K562 (cell line): ENCODE data around the gene ARL10. TPM values are rescaled to one million over a fixed set of nuclear protein-coding genes. Genes with fewer than 3 reads are reported as not detected.

Experiments
- ATAC-seq: fragments of 200-7000 bp; cut with Tn5 transposase; 3 replicates; pipeline ENCODE4 v1.9.1; 2020; ENCODE audit warnings: moderate library complexity
- BruUV-seq: library from RNA; stranded (reverse); fragments of 400-500 nt; replicated peaks from 2 replicates; lab custom pipeline; 2021; lab: Mats Ljungman, UMichigan
- CTCF ChIA-PET: fragments of 300-600 bp; formaldehyde crosslinking; extraction: SDS; loops from one replicate; lab custom pipeline; 2021; ENCODE audit warnings: low intra/inter-chr PET ratio; lab: Yijun Ruan, JAX
- POLR2A ChIA-PET: fragments of 300-600, 350-650 bp; sonication (Branson Sonifier 250); formaldehyde crosslinking; extraction: SDS; loops from one replicate; lab custom pipeline; 2021; ENCODE audit warnings: antibody characterized with exemption, inconsistent platforms; lab: Yijun Ruan, JAX
- DNase-seq, 4 experiments: peaks; one replicate each; pipeline versions ENCODE4 v3.0.0 to v3.0.0-alpha.2; 2011 to 2018; ENCODE audit warnings: low spot score in 3 of 4, mixed read lengths in 3 of 4; ENCODE audit errors: extremely low read depth in 1 of 4
- FAIRE-seq: peaks from 2 replicates; lab custom pipeline; 2011; peaks lifted over from hg19 to GRCh38; lab: Jason Lieb, UNC
- H2AFZ ChIP-seq: 2 replicates; pipeline ENCODE4 v1.6.0; 2011; ENCODE audit warnings: low read depth, low read length, control low read depth, inconsistent platforms
- H3K27ac ChIP-seq: fragments of 200-600 bp; 3 replicates; pipeline ENCODE4 v1.8.0; 2011; ENCODE audit warnings: low read depth, mild to moderate bottlenecking, control low read depth, inconsistent platforms, low read length, moderate library complexity, mixed read lengths; ENCODE audit errors: extremely low read depth
- H3K27me3 ChIP-seq, 2 experiments: fragments of 300-600 bp in 1 of 2; 2 replicates in 1 of 2; 3 replicates in 1 of 2; pipeline versions ENCODE4 v1.6.0 to v1.8.0; 2011; ENCODE audit warnings: inconsistent platforms in 2 of 2, low read length in 2 of 2, mild to moderate bottlenecking in 1 of 2, mixed read lengths in 1 of 2, moderate library complexity in 1 of 2; ENCODE audit not compliant: control insufficient read depth in 2 of 2, insufficient read depth in 2 of 2
- H3K36me3 ChIP-seq: fragments of 300-600 bp; 3 replicates; pipeline ENCODE4 v1.8.0; 2011; ENCODE audit warnings: mild to moderate bottlenecking, low read length, inconsistent platforms; ENCODE audit not compliant: control insufficient read depth, insufficient read depth
- H3K4me1 ChIP-seq, 2 experiments: fragments of 200-600 bp in 1 of 2; replicated peaks in 1 of 2; 2 replicates in 1 of 2; 3 replicates in 1 of 2; pipeline versions ENCODE4 v1.5.1 to v1.8.0; 2011; ENCODE audit warnings: inconsistent platforms in 2 of 2, low read length in 2 of 2, mild to moderate bottlenecking in 1 of 2, mixed read lengths in 1 of 2, moderate library complexity in 1 of 2; ENCODE audit not compliant: control insufficient read depth in 2 of 2, insufficient read depth in 2 of 2
- H3K4me2 ChIP-seq: 2 replicates; pipeline ENCODE4 v1.6.1; 2011; ENCODE audit warnings: low read length, control low read depth, inconsistent platforms, mixed read lengths; ENCODE audit not compliant: insufficient read depth
- H3K4me3 ChIP-seq: fragments of 200-600 bp; sonication (generic), shearing (Covaris generic); 2 replicates; pipeline ENCODE4 v1.5.1; 2016; ENCODE audit warnings: control low read depth, inconsistent platforms
- H3K79me2 ChIP-seq: fragments of 200-600 bp; 3 replicates; pipeline ENCODE4 v1.8.0; 2011; ENCODE audit warnings: low read length, inconsistent platforms; ENCODE audit not compliant: control insufficient read depth, insufficient read depth
- H3K9ac ChIP-seq, 2 experiments: 2 replicates each; pipeline versions ENCODE4 v1.6.0 to v1.6.1; 2011; ENCODE audit warnings: low read depth in 2 of 2, low read length in 2 of 2, control low read depth in 1 of 2, inconsistent platforms in 1 of 2, mild to moderate bottlenecking in 1 of 2, mixed read lengths in 1 of 2; ENCODE audit not compliant: insufficient read depth in 1 of 2
- H3K9me1 ChIP-seq: one replicate; pipeline ENCODE4 v1.6.0; 2011; ENCODE audit warnings: inconsistent platforms, mild to moderate bottlenecking, low read length, moderate library complexity; ENCODE audit not compliant: control insufficient read depth, insufficient read depth
- H3K9me3 ChIP-seq: replicated peaks from 2 replicates; pipeline ENCODE4 v1.5.1; 2011; ENCODE audit warnings: low read depth, low read length, inconsistent platforms; ENCODE audit not compliant: control insufficient read depth, insufficient read depth
- H4K20me1 ChIP-seq: replicated peaks from 2 replicates; pipeline ENCODE4 v1.6.1; 2011; ENCODE audit warnings: low read length, inconsistent platforms, mixed read lengths; ENCODE audit not compliant: control insufficient read depth, insufficient read depth
- CLOCK ChIP-seq: fragments of 250-450 bp; sonication (Bioruptor Pico); IDR thresholded peaks from 2 replicates; pipeline ENCODE4 v1.4.0; 2020; ENCODE audit warnings: mild to moderate bottlenecking, moderate library complexity, borderline replicate concordance
- EGR1 ChIP-seq: fragments of 450-650 bp; conservative IDR thresholded peaks from 2 replicates; pipeline ENCODE4 v1.6.1; 2017; ENCODE audit warnings: mild to moderate bottlenecking
- ELF4 ChIP-seq: fragments of 450-650 bp; formaldehyde crosslinking; IDR thresholded peaks from 2 replicates; pipeline ENCODE4 v1.4.0; 2022; ENCODE audit warnings: missing genetic modification characterization
- ETS2 ChIP-seq: IDR thresholded peaks from 2 replicates; pipeline ENCODE4 v1.6.1; 2016; ENCODE audit warnings: borderline replicate concordance, missing genetic modification characterization, mild to moderate bottlenecking, moderate library complexity, missing compliant biosample characterization; ENCODE audit not compliant: poor library complexity, severe bottlenecking
- FOSL1 ChIP-seq: fragments of 200-800 bp; sonication (Bioruptor generic); conservative IDR thresholded peaks from 2 replicates; pipeline ENCODE4 v1.6.1; 2016; ENCODE audit warnings: missing genetic modification characterization, missing compliant biosample characterization
- FOXP1 ChIP-seq: sonication (generic); formaldehyde crosslinking; IDR thresholded peaks from 2 replicates; pipeline ENCODE4 v1.8.0; 2022; ENCODE audit warnings: mild to moderate bottlenecking, missing genetic modification reagents
- RBM14 ChIP-seq: fragments of 200-400 bp; formaldehyde crosslinking; IDR thresholded peaks from 2 replicates; pipeline ENCODE4 v1.6.1; 2018; ENCODE audit warnings: low read depth, mild to moderate bottlenecking, low read length, moderate library complexity, borderline replicate concordance; ENCODE audit not compliant: insufficient read depth
- SAFB2 ChIP-seq: fragments of 200-400 bp; formaldehyde crosslinking; IDR thresholded peaks from 2 replicates; pipeline ENCODE4 v1.6.1; 2018; ENCODE audit warnings: borderline replicate concordance, low read length, low read depth, moderate library complexity; ENCODE audit not compliant: severe bottlenecking
- ZNF3 ChIP-seq: fragments of 250-450 bp; sonication (Bioruptor Pico); IDR thresholded peaks from 2 replicates; pipeline ENCODE4 v1.5.0; 2021; ENCODE audit warnings: mild to moderate bottlenecking, moderate library complexity
- ZNF395 ChIP-seq: fragments of 200-800 bp; sonication (Bioruptor generic); IDR thresholded peaks from 2 replicates; pipeline ENCODE4 v1.6.1; 2017; ENCODE audit warnings: missing genetic modification characterization, missing compliant biosample characterization
- ZNF780A ChIP-seq: fragments of 250-450 bp; sonication (Bioruptor Pico); IDR thresholded peaks from 2 replicates; pipeline ENCODE4 v1.5.0; 2021; ENCODE audit warnings: mild to moderate bottlenecking
- WGBS: fragments of 100-300 bp; shearing (Covaris generic); methylation state at CpG from one replicate; pipeline ENCODE4 v1.1.6; 2016; ENCODE audit warnings: low coverage, mixed read lengths; ENCODE audit not compliant: insufficient coverage; ENCODE audit errors: missing lambda C conversion rate; 5-methylcytosine and 5-hydroxymethylcytosine counted together
- in situ Hi-C: fragments of 300-500 bp; cut with MboI; formaldehyde crosslinking; loops from 4 replicates; pipeline ENCODE4 v1.15.0; 2018; ENCODE audit warnings: inconsistent platforms, mixed read lengths
- intact Hi-C: fragments of 100-400 bp; cut with micrococcal nuclease; formaldehyde crosslinking; loops from 2 replicates; pipeline ENCODE4 v1.14.2; 2022
- polyA plus RNA-seq, 8 experiments: library from polyadenylated mRNA; depleted of rRNA in 4 of 8; stranded (reverse) in 5 of 8; unstranded in 3 of 8; fragments of >200 nt; fragmentation: Nextera tagmentation in 2 of 8; fragmentation: Illumina TruSeq in 1 of 8; extraction: Ambion mirVana in 2 of 8; extraction: Trizol in 1 of 8; gene quantifications; 2 replicates each; pipeline versions ENCODE4 v1.2.1 to v1.2.3, GENCODE V29; 2011 to 2014; ENCODE audit warnings: inconsistent platforms in 1 of 8, missing spikeins in 1 of 8
- total RNA-seq, 7 experiments: library from RNA; depleted of rRNA in 6 of 7; stranded (reverse); fragments of >200 nt in 6 of 7; fragmentation: Illumina TruSeq in 2 of 7; extraction: Trizol in 2 of 7; gene quantifications; 2 replicates each; pipeline versions ENCODE4 v1.2.1 to v1.2.3, GENCODE V29; 2011 to 2021; ENCODE audit warnings: low replicate concordance in 1 of 7

Gene ARL10
- total and polyA plus RNA-seq, 9 of the 15 experiments (the other 6 are each of a cell fraction or from before 2014, with no cell fraction given) = under 0.01 to 0.40 (median 0.34) TPM; not detected in 3

GRCh38 chr5:176394881-176395675 lies 29.8 kb downstream of the ARL10 start:
- H4K20me1 ChIP-seq = no peaks in the 10 kb centered on the region
- BruUV-seq = no TSS peak
- no peak overlapping the region for H3K4me3 ChIP-seq
- H3K9me1 ChIP-seq = peaks cover 3% of the 10 kb centered on the region
- ATAC-seq (no peak), FAIRE-seq (no peak)
- in situ Hi-C loops = no loop called here
- H2AFZ ChIP-seq = no peak overlapping the region
- ChIA-PET CTCF (no interaction called here), POLR2A (interaction anchor here (0.5 to 3.3 kb wide), 2 partner anchors 12 to 15 kb away, joined by 3 to 15 read pairs; no protein-coding TSS in a partner anchor)
- no peak overlapping the region for H3K27ac ChIP-seq
- no peaks in the 10 kb centered on the region for H3K9me3 ChIP-seq
- peak overlapping the region in 1 of 2 experiments; percentile 36; a peak in 1 of 4 replicates for H3K9ac ChIP-seq
- H3K36me3 ChIP-seq = peaks cover 61% of the 10 kb centered on the region
- intact Hi-C loops = no loop called here
- no peak overlapping the region for H3K4me2 ChIP-seq
- H3K4me1 ChIP-seq = peaks cover 12 to 26% of the 10 kb centered on the region in 2 experiments; a peak in 4 of 5 replicates
- peaks cover 11% of the 10 kb centered on the region for H3K79me2 ChIP-seq
- TF ChIP-seq RBM14 (no peak), ZNF3 (CRISPR knock-in tag) (no peak), ZNF780A (no peak), FOSL1 (tag) (no peak), ELF4 (CRISPR knock-in tag) (no peak), CLOCK (CRISPR knock-in tag) (no peak), ETS2 (tag) (no peak), EGR1 (no peak), ZNF395 (CRISPR knock-in tag) (no peak), SAFB2 (no peak), FOXP1 (CRISPR knock-in tag) (no peak)
- TF ChIP-seq, all 486 proteins: peak for 0
- DNase-seq = no peak
- no peaks in the 10 kb centered on the region for H3K27me3 ChIP-seq
- 80% methylated on average over 10 of the region's 11 CpGs for WGBS
